Prostate gland (tissue), 2 donors: Measurements from ENCODE around the gene ADARB2.

Experiments used
- CTCF ChIP-seq, 4 experiments: fragments of 200-600 bp in 2 of 4; fragments of 450-650 bp in 2 of 4; sonication (generic) in 2 of 4; IDR thresholded peaks; 1 replicate in 3 of 4; 2 replicates in 1 of 4; pipeline ENCODE4 v1.5.1; 2016 to 2019; ENCODE audit warnings: antibody characterized with exemption in 4 of 4, mild to moderate bottlenecking in 2 of 4, moderate library complexity in 2 of 4
- POLR2A ChIP-seq: fragments of 450-650 bp; IDR thresholded peaks from one replicate; pipeline ENCODE4 v1.6.1; 2016; ENCODE audit warnings: antibody characterized with exemption, mild to moderate bottlenecking
- POLR2AphosphoS5 ChIP-seq: sonication (generic); formaldehyde crosslinking; IDR thresholded peaks from one replicate; pipeline ENCODE4 v1.6.1; 2017; ENCODE audit warnings: antibody characterized with exemption

GRCh38 chr10:1346201-1346600 lies 391.1 kb downstream of the ADARB2 start:
- no peak for TF ChIP-seq POLR2AphosphoS5
- TF ChIP-seq POLR2A: no peak
- TF ChIP-seq CTCF (IDR thresholded peaks at IDR 0.05): no peak
